Neural crest cell (in vitro differentiated cells): Measurements from ENCODE around the gene KRTAP5-3. TPM values are rescaled to one million over a fixed set of nuclear protein-coding genes. Genes with fewer than 3 reads are reported as not detected.

Experiments used
- DNase-seq: peaks from one replicate; pipeline ENCODE4 v3.0.0; 2021; ENCODE audit warnings: low read depth, mixed read lengths, low spot score
- H3K27ac Mint-ChIP-seq: one replicate; pipeline ENCODE4 v1.8.0; 2021; ENCODE audit warnings: mild to moderate bottlenecking, mixed read lengths; ENCODE audit not compliant: unreplicated experiment
- H3K27me3 Mint-ChIP-seq: 2 replicates; pipeline ENCODE4 v1.8.0; 2021; ENCODE audit warnings: low read depth, mild to moderate bottlenecking, mixed read lengths
- H3K36me3 Mint-ChIP-seq: 2 replicates; pipeline ENCODE4 v1.8.0; 2021; ENCODE audit warnings: low read depth, mild to moderate bottlenecking, mixed read lengths
- H3K4me1 Mint-ChIP-seq: 2 replicates; pipeline ENCODE4 v1.8.0; 2021; ENCODE audit warnings: mixed read lengths
- H3K4me3 Mint-ChIP-seq: one replicate; pipeline ENCODE4 v1.8.0; 2021; ENCODE audit warnings: mild to moderate bottlenecking, mixed read lengths
- H3K9me3 Mint-ChIP-seq: 2 replicates; pipeline ENCODE4 v1.8.0; 2021; ENCODE audit warnings: mixed read lengths
- CTCF ChIP-seq: fragments of 200-600 bp; sonication (generic); conservative IDR thresholded peaks from 2 replicates; pipeline ENCODE4 v1.5.0; 2021; ENCODE audit warnings: antibody characterized with exemption, mild to moderate bottlenecking
- long read RNA-seq: library from polyadenylated mRNA; unstranded; transcript quantifications from one replicate; pipeline ENCODE4 v2.0.0, GENCODE V29; 2020
- total RNA-seq: library from RNA; stranded (reverse); gene quantifications from 2 replicates; pipeline ENCODE4 v1.2.1, GENCODE V29; 2021

Gene KRTAP5-3
- not detected in 2 replicates for total RNA-seq
- long read RNA-seq, result 0 reads

- DNase-seq, result no peak
- Mint-ChIP-seq H3K9me3 (no peaks in the 10 kb centered on the region), H3K4me1 (peaks cover 9% of the 10 kb centered on the region), H3K4me3 (no peak within 1 kb of the TSS), H3K27ac (no peak within 1 kb of the TSS), H3K27me3 (peaks cover 22% of the 10 kb centered on the region), H3K36me3 (no peaks in the 10 kb centered on the region)
- TF ChIP-seq CTCF, result no peak
Observed at GRCh38 chr11:1608363-1608762, at the start of gene KRTAP5-3. Gene KRTAP5-3, minus strand, starts transcription at chr11:1608463. Its CDS starts 78 bp downstream, at chr11:1608385.

GRCh38 chr11:1656670-1657069 lies 48.4 kb upstream of the KRTAP5-3 start:
- no peaks in the 10 kb centered on the region for H3K9me3 Mint-ChIP-seq
- H3K27ac Mint-ChIP-seq, result no peak overlapping the region
- no peaks in the 10 kb centered on the region for H3K4me1 Mint-ChIP-seq
- no peak overlapping the region for H3K4me3 Mint-ChIP-seq
- DNase-seq, result no peak
- no peaks in the 10 kb centered on the region for H3K36me3 Mint-ChIP-seq
- H3K27me3 Mint-ChIP-seq, result peaks cover 6% of the 10 kb centered on the region
- TF ChIP-seq CTCF, result no peak

- Mint-ChIP-seq H3K36me3 (no peaks in the 10 kb centered on the region), H3K4me1 (no peaks in the 10 kb centered on the region), H3K27ac (no peak overlapping the region), H3K9me3 (no peaks in the 10 kb centered on the region), H3K27me3 (peaks cover 6% of the 10 kb centered on the region), H3K4me3 (no peak overlapping the region)
- DNase-seq, result no peak
- TF ChIP-seq CTCF, result no peak
Observed at GRCh38 chr11:1656061-1656441, 47.8 kb upstream of the KRTAP5-3 start.

GRCh38 chr11:1655168-1656060 lies 47.2 kb upstream of the KRTAP5-3 start:
- Mint-ChIP-seq H3K4me1 (no peaks in the 10 kb centered on the region), H3K27ac (no peak overlapping the region), H3K36me3 (no peaks in the 10 kb centered on the region), H3K9me3 (no peaks in the 10 kb centered on the region), H3K27me3 (peaks cover 6% of the 10 kb centered on the region), H3K4me3 (no peak overlapping the region)
- no peak for DNase-seq
- no peak for TF ChIP-seq CTCF

GRCh38 chr11:1654388-1655167 lies 46.3 kb upstream of the KRTAP5-3 start:
- H3K27ac Mint-ChIP-seq, result no peak overlapping the region
- H3K9me3 Mint-ChIP-seq, result no peaks in the 10 kb centered on the region
- no peaks in the 10 kb centered on the region for H3K27me3 Mint-ChIP-seq
- TF ChIP-seq CTCF, result no peak
- H3K4me3 Mint-ChIP-seq, result no peak overlapping the region
- DNase-seq, result no peak
- H3K36me3 Mint-ChIP-seq, result no peaks in the 10 kb centered on the region
- no peaks in the 10 kb centered on the region for H3K4me1 Mint-ChIP-seq
